Left lung (tissue), 10 donors: ENCODE results near the gene MYOZ3. TPM values are rescaled to one million over a fixed set of nuclear protein-coding genes. Genes with fewer than 3 reads are reported as not detected.

ENCODE experiments used
- ATAC-seq: fragments of 200-7000 bp; cut with Tn5 transposase; one replicate; pipeline ENCODE4 v1.9.1; 2020; ENCODE audit warnings: moderate library complexity
- DNase-seq, 4 donors: peaks; one replicate each; pipeline ENCODE4 v3.0.0-alpha.2; 2013 to 2020
- H3K27ac ChIP-seq, 2 donors: fragments of 200-600 bp; sonication (generic) in 1 of 2; one replicate each; pipeline versions ENCODE4 v1.5.0 to v1.8.0; 2020 to 2021
- H3K27me3 ChIP-seq, 2 donors: fragments of 200-600 bp; sonication (generic) in 1 of 2; one replicate each; pipeline versions ENCODE4 v1.5.0 to v1.8.0; 2020 to 2021
- H3K36me3 ChIP-seq, 2 donors: fragments of 200-600 bp; sonication (generic) in 1 of 2; one replicate each; pipeline versions ENCODE4 v1.5.0 to v1.8.0; 2020 to 2021
- H3K4me1 ChIP-seq, 2 donors: fragments of 200-600 bp; one replicate each; pipeline ENCODE4 v1.8.0; 2021
- H3K4me3 ChIP-seq, 2 donors: fragments of 200-600 bp; sonication (generic) in 1 of 2; one replicate each; pipeline versions ENCODE4 v1.5.0 to v1.8.0; 2020 to 2021; ENCODE audit warnings: mild to moderate bottlenecking in 1 of 2
- H3K9me3 ChIP-seq, 2 donors: fragments of 200-600 bp; sonication (generic) in 1 of 2; one replicate each; pipeline versions ENCODE4 v1.5.0 to v1.8.0; 2020 to 2021
- intact Hi-C, 2 donors: fragments of 100-400 bp; cut with DNase I; formaldehyde crosslinking; loops; one replicate each; pipeline versions ENCODE4 v1.11.2 to v1.14.2; 2022
- polyA plus RNA-seq, 6 donors: library from polyadenylated mRNA; unstranded; fragments of 120-200 nt; gene quantifications; one replicate each; pipeline ENCODE4 v1.2.1, GENCODE V29; 2013; ENCODE audit not compliant: insufficient read length in 6 of 6
- total RNA-seq, 2 donors: library from RNA; stranded (reverse); fragmentation: NEBNext Ultra II Directional; extraction: Animal tissue kit (Norgen Biotek cat#: 25700); gene quantifications; one replicate each; pipeline ENCODE4 v1.2.1, GENCODE V29; 2021
- TF ChIP-seq, protein P1 (sequence below), 2 donors: fragments of 200-600 bp; sonication (generic) in 1 of 2; IDR thresholded peaks; one replicate each; pipeline versions ENCODE4 v1.5.0 to v1.8.0; 2021; ENCODE audit warnings: antibody characterized with exemption in 2 of 2
- donor health status: DM: no; HTN: yes; CAD: no.
- donor health status: DM: no; HTN: no; CAD: no.

MYOZ3 gene
- total and polyA plus RNA-seq, 8 donors, result 0.79 to 13.1 (median 11.2) TPM

- TF ChIP-seq, protein P1, sequence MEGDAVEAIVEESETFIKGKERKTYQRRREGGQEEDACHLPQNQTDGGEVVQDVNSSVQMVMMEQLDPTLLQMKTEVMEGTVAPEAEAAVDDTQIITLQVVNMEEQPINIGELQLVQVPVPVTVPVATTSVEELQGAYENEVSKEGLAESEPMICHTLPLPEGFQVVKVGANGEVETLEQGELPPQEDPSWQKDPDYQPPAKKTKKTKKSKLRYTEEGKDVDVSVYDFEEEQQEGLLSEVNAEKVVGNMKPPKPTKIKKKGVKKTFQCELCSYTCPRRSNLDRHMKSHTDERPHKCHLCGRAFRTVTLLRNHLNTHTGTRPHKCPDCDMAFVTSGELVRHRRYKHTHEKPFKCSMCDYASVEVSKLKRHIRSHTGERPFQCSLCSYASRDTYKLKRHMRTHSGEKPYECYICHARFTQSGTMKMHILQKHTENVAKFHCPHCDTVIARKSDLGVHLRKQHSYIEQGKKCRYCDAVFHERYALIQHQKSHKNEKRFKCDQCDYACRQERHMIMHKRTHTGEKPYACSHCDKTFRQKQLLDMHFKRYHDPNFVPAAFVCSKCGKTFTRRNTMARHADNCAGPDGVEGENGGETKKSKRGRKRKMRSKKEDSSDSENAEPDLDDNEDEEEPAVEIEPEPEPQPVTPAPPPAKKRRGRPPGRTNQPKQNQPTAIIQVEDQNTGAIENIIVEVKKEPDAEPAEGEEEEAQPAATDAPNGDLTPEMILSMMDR (IDR thresholded peaks at IDR 0.05), result no peak
- H3K9me3 ChIP-seq, result no peaks in the 10 kb centered on the region
- H3K4me1 ChIP-seq, result peaks cover 14 to 57% of the 10 kb centered on the region in 2 donors
- H3K27me3 ChIP-seq, result peaks cover 0 to 11% of the 10 kb centered on the region in 2 donors
- H3K4me3 ChIP-seq, result no peak overlapping the region
- no peaks in the 10 kb centered on the region for H3K36me3 ChIP-seq
- intact Hi-C loops, result no loop called here
- ATAC-seq (no peak), DNase-seq (no peak)
- no peak overlapping the region for H3K27ac ChIP-seq
Observed at GRCh38 chr5:150630016-150630415, 31.0 kb upstream of the MYOZ3 start.

- TF ChIP-seq, protein P1 (IDR thresholded peaks at IDR 0.05), result no peak
- H3K27me3 ChIP-seq, result peaks cover 0 to 4% of the 10 kb centered on the region in 2 donors
- DNase-seq, result no peak
- no peak overlapping the region for H3K4me3 ChIP-seq
- H3K4me1 ChIP-seq, result peaks cover 13 to 57% of the 10 kb centered on the region in 2 donors
- no peak for ATAC-seq
- no peaks in the 10 kb centered on the region for H3K9me3 ChIP-seq
- intact Hi-C loops, result no loop called here
- no peaks in the 10 kb centered on the region for H3K36me3 ChIP-seq
- H3K27ac ChIP-seq, result no peak overlapping the region
Observed at GRCh38 chr5:150630461-150631325, 30.4 kb upstream of the MYOZ3 start.

DNA sequence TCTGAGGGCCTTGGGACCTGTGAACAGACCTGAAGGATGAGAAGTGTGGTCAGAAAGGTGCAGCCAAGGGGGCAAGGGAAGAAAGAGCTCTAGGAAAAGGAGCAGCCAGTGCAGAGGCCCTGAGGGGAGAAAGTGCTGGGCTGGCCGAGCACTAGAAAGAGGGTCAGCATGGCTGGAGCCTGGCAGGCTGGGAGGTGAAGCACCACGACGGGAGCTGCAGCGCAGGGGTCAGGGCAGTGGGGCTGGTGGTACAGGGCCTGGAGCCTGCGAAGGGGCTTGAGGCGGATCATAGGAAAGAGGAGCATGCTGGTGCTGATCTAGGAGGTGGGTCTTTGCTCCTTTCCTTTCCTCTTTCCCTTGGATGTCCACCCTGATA lies 29.7 kb upstream of the MYOZ3 start:
- peaks cover 11 to 57% of the 10 kb centered on the region in 2 donors for H3K4me1 ChIP-seq
- ATAC-seq, result no peak
- DNase-seq, result no peak
- no peaks in the 10 kb centered on the region for H3K27me3 ChIP-seq
- H3K9me3 ChIP-seq, result no peaks in the 10 kb centered on the region
- H3K27ac ChIP-seq, result no peak overlapping the region
- H3K36me3 ChIP-seq, result no peaks in the 10 kb centered on the region
- TF ChIP-seq, protein P1 (IDR thresholded peaks at IDR 0.05), result no peak
- intact Hi-C loops, result no loop called here
- no peak overlapping the region for H3K4me3 ChIP-seq

DNA sequence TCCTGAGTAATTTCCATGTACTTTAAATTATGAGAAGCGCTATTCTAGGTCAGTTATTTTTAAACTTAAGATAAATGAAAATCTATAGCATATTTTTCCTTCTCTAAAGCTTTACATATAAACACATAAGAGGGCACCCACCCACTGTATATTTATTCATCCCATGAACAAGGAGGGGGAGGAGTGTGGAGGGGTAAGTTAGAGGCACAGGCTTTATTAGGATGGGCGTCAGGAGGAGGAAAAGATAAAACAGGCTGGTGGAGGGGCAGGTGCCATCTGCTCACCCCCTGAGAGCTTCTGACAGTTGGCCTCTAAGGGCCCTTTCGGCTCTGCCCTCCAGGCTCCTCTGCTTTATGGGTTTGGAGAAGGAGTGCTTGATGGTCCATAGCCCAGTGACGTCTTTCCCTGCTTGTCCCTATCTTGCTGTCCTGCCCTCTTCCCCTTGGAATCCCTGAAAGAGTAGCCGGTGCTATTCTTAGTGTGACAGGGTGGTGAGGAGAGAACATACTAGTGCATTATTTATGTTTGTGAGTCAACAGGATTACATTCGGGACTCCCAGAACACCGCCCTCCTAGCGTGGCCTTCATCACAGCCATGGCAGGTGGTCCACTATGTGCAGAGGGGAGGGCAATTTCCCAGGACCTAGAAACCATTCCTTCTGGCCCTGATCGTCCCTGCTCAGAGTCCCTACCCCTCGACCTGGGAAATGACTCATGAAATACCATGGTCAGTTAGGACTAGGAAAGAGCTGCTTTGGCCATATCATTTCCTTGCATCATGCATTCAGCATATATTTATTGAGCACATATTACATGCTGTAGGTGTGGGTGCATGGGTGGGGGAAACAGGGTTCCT lies 28.5 kb upstream of the MYOZ3 start:
- no peak for DNase-seq
- ATAC-seq, result no peak
- Histone ChIP-seq H3K27me3 (no peaks in the 10 kb centered on the region), H3K4me3 (no peak overlapping the region), H3K4me1 (peaks cover 18 to 64% of the 10 kb centered on the region in 2 donors), H3K9me3 (no peaks in the 10 kb centered on the region), H3K27ac (no peak overlapping the region), H3K36me3 (no peaks in the 10 kb centered on the region)
- TF ChIP-seq, protein P1 (IDR thresholded peaks at IDR 0.05), result no peak
- intact Hi-C loops, result no loop called here

DNA sequence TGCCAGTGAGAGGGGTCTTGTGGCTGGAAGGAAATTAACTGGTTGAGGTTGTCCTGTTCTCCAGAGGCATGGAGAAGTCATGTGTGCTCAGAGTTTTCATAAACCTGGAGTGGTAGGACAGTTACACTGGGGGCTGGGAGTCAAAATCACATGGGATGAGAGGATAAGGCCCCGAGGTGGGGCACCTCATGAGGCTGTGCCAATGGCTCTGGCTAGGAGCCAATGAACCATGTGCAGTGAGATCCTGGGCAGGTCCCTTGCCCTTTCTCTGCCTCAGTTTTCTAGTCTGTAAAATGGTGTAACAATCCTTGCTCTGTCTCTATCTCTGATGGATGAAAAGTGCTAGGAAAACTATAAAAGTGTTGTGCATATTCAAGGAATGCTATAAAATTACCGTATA lies 27.6 kb upstream of the MYOZ3 start:
- no peak overlapping the region for H3K27ac ChIP-seq
- DNase-seq (no peak), ATAC-seq (no peak)
- peaks cover 22 to 67% of the 10 kb centered on the region in 2 donors for H3K4me1 ChIP-seq
- no peaks in the 10 kb centered on the region for H3K27me3 ChIP-seq
- intact Hi-C loops, result no loop called here
- TF ChIP-seq, protein P1 (IDR thresholded peaks at IDR 0.05), result no peak
- H3K36me3 ChIP-seq, result no peaks in the 10 kb centered on the region
- H3K9me3 ChIP-seq, result no peaks in the 10 kb centered on the region
- no peak overlapping the region for H3K4me3 ChIP-seq
